NCI-H2081 treated with DMSO at 0.1 percent for 48 hours (cell line): Measurements from ENCODE around the gene AP2S1.
"Not testable (repeated sequence)": the region's sequence is repeated elsewhere in the genome, so short reads cannot be mapped to it uniquely, and the experiment has no call there.

Source experiments
- DNase-seq: peaks from one replicate; lab custom pipeline; 2025; lab: John Stamatoyannopoulos, UW

The AP2S1 gene

GRCh38 chr19:46850228-46851203 lies at the start of gene AP2S1:
Gene AP2S1, minus strand, starts transcription at chr19:46850846. Its CDS starts 80 bp downstream, at chr19:46850766.
- peak; percentile 96 for DNase-seq

- DNase-seq, result no peak
Measured at GRCh38 chr19:46900341-46900740, 49.7 kb upstream of the AP2S1 start.

GRCh38 chr19:46898731-46899130 lies 48.1 kb upstream of the AP2S1 start:
- no peak for DNase-seq

- DNase-seq, result no peak
Measured at GRCh38 chr19:46896076-46896794, 45.6 kb upstream of the AP2S1 start.

GRCh38 chr19:46892252-46893179 lies 41.9 kb upstream of the AP2S1 start:
- DNase-seq, result no peak

- no peak for DNase-seq
Measured at GRCh38 chr19:46890423-46891170, 40.0 kb upstream of the AP2S1 start.

- no peak for DNase-seq
Measured at GRCh38 chr19:46887240-46887782, 36.7 kb upstream of the AP2S1 start.

- no peak for DNase-seq
Measured at GRCh38 chr19:46886546-46887239, 36.0 kb upstream of the AP2S1 start.

- DNase-seq, result no peak
Measured at GRCh38 chr19:46885411-46885810, 34.8 kb upstream of the AP2S1 start.

- DNase-seq, result not testable (repeated sequence)
Measured at GRCh38 chr19:46882751-46883150, 32.1 kb upstream of the AP2S1 start.

GRCh38 chr19:46882034-46882433 lies 31.4 kb upstream of the AP2S1 start:
- no peak for DNase-seq

- DNase-seq, result no peak
Measured at GRCh38 chr19:46881092-46881491, 30.4 kb upstream of the AP2S1 start.

GRCh38 chr19:46880431-46880830 lies 29.8 kb upstream of the AP2S1 start:
- no peak for DNase-seq

GRCh38 chr19:46878613-46879375 lies 28.1 kb upstream of the AP2S1 start:
- DNase-seq, result no peak

- DNase-seq, result no peak
Measured at GRCh38 chr19:46875657-46876056, 25.0 kb upstream of the AP2S1 start.

GRCh38 chr19:46875234-46875633 lies 24.6 kb upstream of the AP2S1 start:
- DNase-seq, result no peak

- DNase-seq, result no peak
Measured at GRCh38 chr19:46872967-46873366, 22.3 kb upstream of the AP2S1 start.

GRCh38 chr19:46871173-46871572 lies 20.5 kb upstream of the AP2S1 start:
- DNase-seq, result not testable (repeated sequence)

GRCh38 chr19:46868025-46868802 lies 17.6 kb upstream of the AP2S1 start:
- DNase-seq, result no peak
